IMR-90 (cell line): ENCODE measurements around the gene MYO1H.

Experiments
- BHLHE40 ChIP-seq: fragments of 150-350 bp; IDR thresholded peaks from 2 replicates; pipeline ENCODE4 v1.6.1; 2016; ENCODE audit warnings: mild to moderate bottlenecking, low read depth, low read length
- CEBPB ChIP-seq: IDR thresholded peaks from 2 replicates; pipeline ENCODE4 v1.6.1; 2012; ENCODE audit warnings: low read depth, low read length, improper control_type of control experiment
- CTCF ChIP-seq: conservative IDR thresholded peaks from 2 replicates; pipeline ENCODE4 v1.5.1; 2012; ENCODE audit warnings: mild to moderate bottlenecking, low read depth, low read length, improper control_type of control experiment
- ELK1 ChIP-seq: fragments of 150-350 bp; IDR thresholded peaks from 2 replicates; pipeline ENCODE4 v1.6.1; 2016; ENCODE audit warnings: low read depth, mild to moderate bottlenecking, low read length, moderate library complexity, borderline replicate concordance
- MAFK ChIP-seq: IDR thresholded peaks from 2 replicates; pipeline ENCODE4 v1.6.1; 2012; ENCODE audit warnings: low read depth, low read length, improper control_type of control experiment
- MAZ ChIP-seq: IDR thresholded peaks from 2 replicates; pipeline ENCODE4 v1.6.1; 2012; ENCODE audit warnings: low read depth, mild to moderate bottlenecking, low read length, improper control_type of control experiment, moderate library complexity, borderline replicate concordance
- POLR2A ChIP-seq: IDR thresholded peaks from 2 replicates; pipeline ENCODE4 v1.6.1; 2012; ENCODE audit warnings: mild to moderate bottlenecking, low read depth, low read length
- RAD21 ChIP-seq: IDR thresholded peaks from 2 replicates; pipeline ENCODE4 v1.6.1; 2012; ENCODE audit warnings: low read length, improper control_type of control experiment
- RFX5 ChIP-seq: IDR thresholded peaks from 2 replicates; pipeline ENCODE4 v1.8.0; 2012; ENCODE audit warnings: low read depth, mild to moderate bottlenecking, low read length, moderate library complexity
- SMC3 ChIP-seq: fragments of 150-350 bp; IDR thresholded peaks from 2 replicates; pipeline ENCODE4 v1.6.1; 2016; ENCODE audit warnings: low read depth, mild to moderate bottlenecking, antibody characterized with exemption, low read length, moderate library complexity
- USF2 ChIP-seq: fragments of 150-350 bp; IDR thresholded peaks from 2 replicates; pipeline ENCODE4 v1.6.1; 2017; ENCODE audit warnings: mild to moderate bottlenecking, antibody characterized with exemption, low read length, low read depth

GRCh38 chr12:109369831-109370230 is 22.1 kb downstream of the MYO1H start:
- TF ChIP-seq CTCF (no peak), MAZ (no peak), POLR2A (no peak), CEBPB (no peak), RAD21 (no peak), SMC3 (no peak), BHLHE40 (no peak), RFX5 (no peak), ELK1 (no peak), USF2 (no peak), MAFK (no peak)
